Measurements from ENCODE around the gene FAM78A.
"Not testable (repeated sequence)": the region's sequence is repeated elsewhere in the genome, so short reads cannot be mapped to it uniquely, and the experiment has no call there.

Gene FAM78A

GRCh38 chr9:131282175-131282574 is 5.9 kb upstream of the FAM78A start:
- DNase-seq (ENCODE audit: low read depth in 2 of 2, low spot score in 1 of 2), result no peak

GRCh38 chr9:131281119-131281965 is 5.0 kb upstream of the FAM78A start:
- no peak for DNase-seq (ENCODE audit: low read depth in 2 of 2, low spot score in 1 of 2)

- DNase-seq (ENCODE audit: low read depth in 2 of 2, low spot score in 1 of 2), result no peak
Observed at GRCh38 chr9:131280660-131281059, 4.3 kb upstream of the FAM78A start.

GRCh38 chr9:131279863-131280570 is 3.7 kb upstream of the FAM78A start:
- DNase-seq (ENCODE audit: low read depth in 2 of 2, low spot score in 1 of 2), result no peak

- DNase-seq (ENCODE audit: low read depth in 2 of 2, low spot score in 1 of 2), result no peak
Observed at GRCh38 chr9:131279196-131279862, 3.0 kb upstream of the FAM78A start.

GRCh38 chr9:131278702-131279111 is 2.4 kb upstream of the FAM78A start:
- DNase-seq (ENCODE audit: low read depth in 2 of 2, low spot score in 1 of 2), result no peak

GRCh38 chr9:131277910-131278701 is 1.8 kb upstream of the FAM78A start:
- no peak for DNase-seq (ENCODE audit: low read depth in 2 of 2, low spot score in 1 of 2)

GRCh38 chr9:131277287-131277909 is 1.1 kb upstream of the FAM78A start:
- DNase-seq (ENCODE audit: low read depth in 2 of 2, low spot score in 1 of 2), result no peak

- DNase-seq (ENCODE audit: low read depth in 2 of 2, low spot score in 1 of 2), result no peak
Observed at GRCh38 chr9:131276891-131277286, 579 bp upstream of the FAM78A start.

- no peak for DNase-seq (ENCODE audit: low read depth in 2 of 2, low spot score in 1 of 2)
Observed at GRCh38 chr9:131275332-131276093, 797 bp downstream of the FAM78A start.

- no peak for DNase-seq (ENCODE audit: low read depth in 2 of 2, low spot score in 1 of 2)
Observed at GRCh38 chr9:131274674-131275331, 1.5 kb downstream of the FAM78A start.

- DNase-seq (ENCODE audit: low read depth in 2 of 2, low spot score in 1 of 2), result no peak
Observed at GRCh38 chr9:131273856-131274673, 2.2 kb downstream of the FAM78A start.

- no peak for DNase-seq (ENCODE audit: low read depth in 2 of 2, low spot score in 1 of 2)
Observed at GRCh38 chr9:131273146-131273855, 3.0 kb downstream of the FAM78A start.

- no peak for DNase-seq (ENCODE audit: low read depth in 2 of 2, low spot score in 1 of 2)
Observed at GRCh38 chr9:131272212-131272611, 4.1 kb downstream of the FAM78A start.

- DNase-seq (ENCODE audit: low read depth in 2 of 2, low spot score in 1 of 2), result no peak
Observed at GRCh38 chr9:131271506-131271931, 4.8 kb downstream of the FAM78A start.

- not testable (repeated sequence) for DNase-seq (ENCODE audit: low read depth in 2 of 2, low spot score in 1 of 2)
Observed at GRCh38 chr9:131271016-131271273, 5.4 kb downstream of the FAM78A start.

- no peak for DNase-seq (ENCODE audit: low read depth in 2 of 2, low spot score in 1 of 2)
Observed at GRCh38 chr9:131270171-131271015, 5.9 kb downstream of the FAM78A start.
